ACHN (cell line): ENCODE data around the gene BMP4.

Experiments
- DNase-seq: peaks from one replicate; pipeline ENCODE4 v3.0.0-alpha.2; 2015
- in situ Hi-C: cut with HindIII; loops from 2 replicates; pipeline ENCODE4 v1.10.0; 2017; ENCODE audit warnings: low sequenced_read_pairs, low pct_ligation_motif_present, low pct_unique_long_range_greater_than_20kb

Gene BMP4

DNA sequence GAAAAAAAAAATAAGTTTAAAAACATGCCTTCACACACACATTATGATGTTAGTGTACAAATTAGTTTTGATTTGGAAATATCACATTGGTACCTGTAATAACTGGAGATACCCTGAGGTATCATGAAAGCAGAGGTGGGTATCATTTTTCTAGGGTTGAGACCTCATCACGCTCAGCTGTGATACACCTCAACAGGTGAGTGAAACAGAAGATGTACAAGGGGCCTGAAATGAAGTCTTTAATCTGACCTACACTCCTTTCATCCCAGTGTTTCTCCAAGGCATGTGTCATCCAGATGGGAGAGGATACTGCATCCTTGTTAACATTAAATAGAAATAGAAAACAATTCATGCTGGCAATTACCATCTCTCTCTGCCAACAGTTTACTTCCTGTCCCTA is 7.4 kb downstream of the BMP4 start:
- no peak for DNase-seq
- in situ Hi-C loops = no loop called here

DNA sequence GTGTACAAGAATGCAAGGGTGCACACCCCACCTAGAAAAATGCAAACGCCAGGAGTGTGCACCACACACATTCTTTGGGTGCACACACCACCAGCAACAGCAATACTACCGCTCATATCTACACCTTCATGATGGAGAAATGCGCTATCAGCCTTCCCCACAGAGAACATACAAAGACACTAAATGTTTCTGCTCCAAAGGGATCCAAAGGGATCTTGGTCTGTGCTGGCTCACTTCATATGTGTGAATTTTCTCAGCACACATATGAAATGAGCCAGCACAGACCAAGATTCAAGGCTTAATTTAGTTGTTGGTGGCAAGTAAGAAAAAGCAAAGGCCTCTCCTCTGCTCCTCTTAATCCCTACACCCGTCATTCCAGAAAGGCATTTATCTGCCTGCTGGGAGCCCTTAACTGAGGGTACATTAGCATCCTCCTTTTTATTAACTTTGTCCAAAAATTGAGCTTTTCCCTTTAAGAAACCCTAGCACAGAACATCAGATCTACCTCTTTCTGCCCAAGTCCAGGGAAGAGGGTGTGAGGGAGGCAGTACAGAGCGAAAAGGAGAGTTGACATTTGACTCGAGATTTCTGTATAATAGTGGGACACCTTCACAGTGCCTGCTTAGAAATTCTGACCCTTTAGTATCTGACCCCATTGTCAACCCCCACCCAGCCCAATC is 8.3 kb downstream of the BMP4 start:
- in situ Hi-C loops = no loop called here

DNA sequence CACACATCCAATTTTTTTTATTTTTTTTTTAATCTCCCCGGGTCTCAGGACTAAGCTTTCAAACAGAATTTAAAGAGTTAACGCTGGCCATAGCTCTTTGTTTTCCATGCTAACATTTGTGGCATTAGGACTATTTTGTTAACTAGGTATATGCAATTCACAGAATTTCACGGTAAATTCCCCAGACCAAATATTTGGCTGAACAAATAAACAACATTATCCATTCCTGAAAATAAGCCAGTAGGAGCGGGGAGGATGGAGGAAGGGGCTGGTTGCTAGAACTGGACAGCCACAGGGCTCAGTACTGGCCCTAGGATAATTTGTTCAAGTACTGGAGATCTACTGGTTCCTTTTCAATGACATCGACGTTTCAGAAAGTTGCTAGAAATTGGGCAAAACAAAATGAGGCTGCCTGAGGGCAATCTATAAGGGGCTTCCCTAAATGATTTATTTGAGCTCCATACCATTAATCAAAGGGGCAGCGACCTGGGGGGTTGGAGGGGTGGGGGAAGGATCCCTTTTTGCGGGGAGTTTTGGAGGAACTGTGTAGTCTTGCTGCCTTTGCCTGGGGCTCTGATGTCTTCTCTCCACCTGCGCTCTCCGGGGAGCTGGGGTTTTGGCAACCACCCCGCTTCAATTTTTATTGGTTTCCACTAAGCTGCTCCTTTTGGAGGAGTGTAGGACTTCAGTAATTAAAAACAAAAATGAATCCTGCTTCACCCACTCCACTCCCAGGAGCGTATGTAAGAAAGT is 9.0 kb downstream of the BMP4 start:
- in situ Hi-C loops = no loop called here
- DNase-seq = no peak

More for the DNA sequence above, 8.3 kb downstream of the BMP4 start:
- no peak for DNase-seq

DNA sequence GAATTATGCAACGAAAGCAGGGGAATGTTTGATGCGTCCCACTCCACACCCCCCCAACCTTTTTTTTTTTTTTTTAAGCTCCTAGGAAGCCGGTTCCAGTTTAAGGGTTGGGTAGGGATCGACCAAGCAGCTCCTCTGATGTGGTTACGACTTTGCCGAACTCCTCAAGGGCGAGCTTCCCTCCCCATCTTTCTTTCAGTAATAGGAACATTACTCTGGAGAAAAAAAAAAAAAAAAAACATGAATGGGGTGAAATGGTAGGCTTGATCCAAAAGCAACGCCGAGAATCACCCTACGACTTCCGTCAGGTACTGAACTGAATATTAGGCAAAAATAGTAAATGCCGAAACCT is 9.6 kb downstream of the BMP4 start:
- in situ Hi-C loops = no loop called here
- no peak for DNase-seq

DNA sequence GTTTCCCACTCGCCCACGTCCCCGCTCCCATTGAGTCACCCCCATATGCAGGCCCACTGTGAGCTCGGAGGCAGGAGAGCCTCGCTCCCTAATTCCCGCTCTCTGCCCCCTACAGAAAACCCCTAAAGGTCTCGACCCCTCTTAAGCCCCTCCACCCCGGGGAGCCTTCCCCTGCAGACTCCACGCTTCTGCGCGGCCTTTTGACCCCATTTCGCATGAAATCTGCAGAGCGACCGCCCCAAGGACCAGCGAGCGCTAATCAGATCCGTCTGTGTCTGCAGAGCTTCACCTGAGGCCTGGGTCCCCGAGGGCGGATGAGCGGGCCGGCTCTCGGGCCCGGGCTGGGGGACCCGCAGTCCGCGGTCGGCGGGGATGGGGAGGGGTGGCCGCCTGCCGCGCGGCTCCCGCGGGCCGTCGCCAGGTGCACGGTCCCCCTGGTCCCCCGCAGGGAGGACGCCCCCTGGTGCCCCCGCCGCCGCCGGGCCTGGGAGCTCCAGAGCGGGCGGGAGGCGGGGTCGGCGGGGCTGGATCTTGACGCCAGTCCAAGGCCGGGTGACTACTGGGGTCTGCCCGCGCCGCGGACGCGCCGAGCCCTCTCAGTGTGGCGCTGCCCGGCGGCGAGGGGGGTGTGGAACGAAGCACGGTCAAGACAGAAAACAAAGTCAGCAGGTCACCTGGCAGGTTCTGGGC is 10.1 kb downstream of the BMP4 start:
- in situ Hi-C loops = no loop called here
- no peak for DNase-seq

DNA sequence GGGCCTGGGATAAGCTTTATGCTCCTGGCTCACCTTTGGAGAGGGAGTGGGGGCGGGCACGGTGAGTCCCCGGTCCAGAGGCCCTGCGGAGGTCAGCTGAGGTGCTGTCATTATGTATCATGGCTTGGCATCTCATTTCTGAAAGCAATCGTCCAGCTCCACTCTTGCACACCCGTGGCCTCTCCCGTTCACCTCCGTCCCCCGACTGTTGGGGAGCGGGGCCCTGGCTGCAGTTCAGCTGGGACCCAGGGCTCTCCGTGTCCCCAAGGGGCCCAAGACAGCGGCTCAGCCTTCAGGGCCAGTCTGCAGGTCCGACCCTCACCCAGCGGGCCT is 10.6 kb downstream of the BMP4 start:
- DNase-seq = no peak
- in situ Hi-C loops = no loop called here

DNA sequence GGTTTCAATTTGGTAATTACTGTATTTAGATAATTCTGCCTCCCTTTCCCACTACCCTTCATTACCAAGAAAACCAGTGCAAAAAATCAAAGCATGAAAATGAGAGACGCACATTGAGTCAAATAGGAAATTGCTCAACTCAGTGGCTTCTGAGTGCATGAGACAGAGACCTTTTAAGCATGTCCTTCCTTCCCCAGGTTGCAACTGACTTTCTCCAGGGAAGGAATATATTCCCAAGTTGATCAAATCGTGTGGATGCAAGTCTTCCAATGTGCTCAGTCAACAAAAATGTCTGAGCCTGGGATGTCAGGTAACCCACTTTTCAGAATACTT is 12.9 kb downstream of the BMP4 start:
- DNase-seq = no peak
- in situ Hi-C loops = no loop called here

DNA sequence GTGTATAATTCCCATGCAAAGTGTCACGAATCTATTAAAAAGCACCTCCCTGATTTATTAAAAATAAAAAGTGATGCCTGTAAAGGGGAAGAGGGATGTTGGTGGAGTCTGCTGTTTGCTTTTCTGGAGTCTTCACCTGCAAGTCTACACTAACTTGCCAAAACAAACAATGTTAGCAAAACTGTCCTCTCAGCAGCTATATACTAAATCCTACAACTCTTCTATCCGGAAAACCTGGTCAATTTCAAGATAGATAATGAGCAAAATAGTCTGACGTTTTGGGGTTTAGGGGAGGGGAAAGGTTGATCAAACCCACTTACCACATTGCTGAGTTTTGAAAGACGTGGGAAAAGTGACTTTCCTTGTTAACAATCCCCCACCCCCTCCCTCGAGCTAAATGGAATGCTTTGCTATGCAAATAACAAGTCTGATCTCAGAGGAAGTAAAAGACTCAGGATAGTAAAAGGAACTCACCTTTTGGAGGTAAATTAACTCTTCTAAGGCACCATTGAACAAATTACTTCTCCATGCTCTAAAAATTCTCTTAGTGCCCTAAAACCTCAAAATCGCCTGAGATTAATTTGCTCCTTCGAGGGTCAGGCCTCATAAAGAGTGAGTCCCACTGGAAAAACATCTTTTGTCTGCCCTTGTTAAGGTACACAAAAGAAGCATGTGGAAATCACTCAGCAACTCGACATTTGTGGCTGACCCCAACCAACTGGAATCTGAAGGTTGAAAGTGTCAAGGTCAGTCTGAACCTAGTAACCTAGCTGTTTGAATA is 13.5 kb downstream of the BMP4 start:
- no peak for DNase-seq
- in situ Hi-C loops = no loop called here

DNA sequence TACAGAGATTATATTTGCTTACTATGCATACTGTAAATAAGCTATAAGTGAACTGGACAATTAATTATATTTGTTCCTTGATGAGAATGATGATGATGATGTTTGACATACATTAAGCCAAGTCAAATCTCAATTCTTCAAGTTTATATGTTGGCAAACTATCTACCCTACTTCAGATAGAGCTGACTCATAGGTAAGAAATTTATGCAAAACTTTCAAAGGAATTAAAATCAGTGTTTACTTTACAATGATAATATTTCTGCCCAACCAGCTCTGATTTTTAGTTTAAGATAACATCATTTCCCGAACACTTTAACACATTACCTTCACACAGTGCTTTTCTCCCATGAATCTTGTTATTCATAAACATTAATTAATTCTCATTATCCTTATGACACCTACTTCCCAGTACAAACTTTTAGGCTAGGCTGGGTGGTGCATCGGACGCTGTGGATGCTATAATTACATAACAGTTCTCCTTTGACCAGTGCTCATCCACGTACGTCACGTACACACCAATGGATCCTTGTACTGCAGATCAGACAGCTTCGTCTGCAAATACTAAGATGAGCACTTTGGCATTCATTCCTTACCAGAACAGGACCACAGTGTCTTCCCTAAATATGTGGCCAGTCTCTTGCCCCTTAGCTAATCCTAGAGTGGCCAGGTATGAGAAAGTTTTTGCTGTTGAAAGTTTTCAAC is 18.3 kb downstream of the BMP4 start:
- DNase-seq = no peak

DNA sequence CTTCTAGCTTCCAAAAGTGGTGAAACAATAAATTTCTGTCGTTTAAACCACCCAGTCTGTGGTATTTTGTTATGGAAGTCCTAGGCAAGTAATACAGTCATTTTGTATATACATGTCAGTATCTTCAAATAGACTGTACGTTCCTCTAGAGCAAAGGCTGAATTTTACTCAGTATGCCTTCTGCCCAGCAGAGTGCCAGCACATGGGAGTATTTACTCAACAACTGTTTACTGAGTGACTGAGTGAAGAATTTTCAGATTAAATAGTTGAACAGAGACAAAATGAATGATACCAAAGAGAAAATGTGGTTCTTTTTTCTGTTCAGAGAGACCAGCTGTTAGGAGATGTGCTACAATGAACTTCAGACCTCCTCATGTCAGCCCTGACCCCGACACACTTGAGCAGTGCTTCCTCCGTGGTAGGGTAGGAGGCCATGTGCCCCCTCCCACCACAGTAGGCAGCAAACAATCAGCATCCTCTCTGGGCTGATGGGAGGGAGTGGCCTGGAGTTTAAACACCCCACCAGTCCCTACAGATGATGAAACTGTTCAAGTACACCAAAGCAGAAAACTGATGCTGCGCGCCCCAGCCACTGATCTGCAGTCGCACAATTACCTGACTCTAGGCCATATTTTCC is 21.7 kb downstream of the BMP4 start:
- in situ Hi-C loops = no loop called here

More for the DNA sequence above, 18.3 kb downstream of the BMP4 start:
- in situ Hi-C loops = no loop called here

DNA sequence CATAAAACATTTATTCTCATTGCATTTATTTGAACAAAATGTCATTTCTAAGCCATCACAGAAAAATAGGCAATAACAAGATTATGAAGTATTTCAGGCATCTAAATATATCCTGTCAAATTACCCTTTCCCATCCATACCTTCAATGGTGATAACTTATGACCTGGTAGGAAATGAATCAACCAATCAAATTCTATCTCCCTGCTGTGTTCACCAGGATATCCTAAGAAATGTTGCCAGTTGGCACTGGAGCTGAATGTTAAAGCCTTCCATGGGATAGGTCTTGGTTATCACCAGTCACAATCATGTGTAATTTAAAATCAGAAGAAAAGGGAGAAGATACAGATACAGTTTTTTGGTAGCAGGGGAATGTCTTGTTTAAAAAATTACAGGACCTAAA is 23.7 kb downstream of the BMP4 start:
- in situ Hi-C loops = no loop called here

More for the DNA sequence above, 21.7 kb downstream of the BMP4 start:
- no peak for DNase-seq

DNA sequence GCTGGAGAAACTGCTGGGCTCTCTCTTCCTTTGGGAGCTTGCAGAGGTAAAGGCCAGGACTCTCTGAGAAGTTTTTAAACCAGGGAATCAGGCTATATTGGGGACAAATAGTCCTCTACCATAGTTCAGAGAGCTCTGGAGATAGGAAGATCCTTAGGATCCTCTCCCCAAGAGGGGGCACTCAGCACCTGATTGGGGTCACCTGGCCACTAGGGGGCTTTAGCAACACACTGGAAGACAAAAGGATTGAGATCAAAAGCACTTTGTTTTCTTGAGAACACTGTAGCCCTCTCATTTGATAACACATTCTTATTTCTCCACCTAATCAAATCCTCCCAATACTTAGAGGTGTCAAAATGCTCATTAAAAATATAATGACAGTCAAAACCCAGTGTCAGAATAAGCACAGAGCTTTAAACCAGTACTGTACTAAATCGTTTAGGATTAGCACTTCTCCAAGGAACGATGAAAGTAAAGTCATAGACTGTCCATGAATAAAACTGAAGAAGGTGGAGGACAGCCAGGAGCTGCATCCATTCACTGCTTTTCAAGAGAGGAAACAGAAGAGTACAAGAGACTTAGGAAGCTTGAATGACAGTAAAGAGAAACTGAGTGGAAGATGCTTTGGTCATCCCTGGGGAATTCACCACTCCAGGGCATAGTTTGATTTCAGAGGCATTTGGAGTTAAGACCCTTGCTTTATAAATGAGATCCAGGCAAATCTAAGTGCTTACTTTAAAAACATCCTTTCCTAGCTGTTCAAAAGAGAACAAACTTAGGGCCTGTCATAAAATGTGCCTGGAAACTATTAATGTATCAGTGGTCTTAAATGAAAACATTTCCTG is 26.5 kb downstream of the BMP4 start:
- DNase-seq = peak; percentile 16
- in situ Hi-C loops = no loop called here

More for the DNA sequence above, 23.7 kb downstream of the BMP4 start:
- no peak for DNase-seq

DNA sequence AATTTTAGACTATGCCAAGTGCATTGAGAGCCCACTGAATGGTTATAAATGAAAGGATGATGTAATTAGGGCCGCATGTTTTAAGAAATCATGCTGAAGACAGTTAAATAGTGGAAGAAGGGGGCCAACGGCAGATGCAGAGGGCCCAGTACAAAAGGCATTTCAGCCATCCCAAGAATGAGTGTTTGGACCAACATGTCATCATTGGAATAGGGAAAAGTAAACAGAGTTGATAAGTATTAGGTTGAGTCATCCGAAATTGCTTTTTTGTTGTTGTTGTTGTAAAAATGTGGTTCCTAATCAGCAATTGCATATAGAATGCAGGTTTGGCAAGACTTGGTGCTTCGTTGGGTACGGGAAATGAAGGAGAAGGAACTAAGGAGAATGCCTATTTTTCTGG is 29.5 kb downstream of the BMP4 start:
- in situ Hi-C loops = no loop called here
- no peak for DNase-seq

DNA sequence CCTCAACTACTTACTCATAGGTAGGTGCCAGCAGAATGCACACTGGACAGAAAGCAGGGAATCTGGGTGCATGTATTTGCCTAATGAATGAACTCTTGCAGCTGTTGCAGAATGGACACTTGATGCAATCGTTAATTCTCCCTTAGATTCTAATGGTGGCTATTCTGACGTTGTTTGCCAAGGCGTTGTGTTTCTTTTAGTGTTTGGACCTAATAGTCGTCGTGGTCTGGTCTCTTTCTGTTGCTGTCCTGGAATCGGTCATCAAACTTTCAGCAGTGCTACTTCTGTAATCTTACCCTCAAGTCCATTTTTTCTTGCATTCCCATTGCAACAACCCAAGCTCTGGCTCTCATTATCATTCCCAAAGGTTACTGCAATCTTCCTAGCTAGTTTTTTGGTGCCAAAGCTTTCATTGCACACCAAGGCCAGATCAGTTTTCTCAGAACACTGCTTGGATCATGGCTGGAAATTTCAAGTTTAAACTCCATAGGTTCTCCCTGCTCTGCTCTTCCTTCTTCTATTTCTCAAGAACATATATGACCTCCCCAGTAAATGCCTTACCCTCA is 31.3 kb downstream of the BMP4 start:
- no peak for DNase-seq
- in situ Hi-C loops = no loop called here

DNA sequence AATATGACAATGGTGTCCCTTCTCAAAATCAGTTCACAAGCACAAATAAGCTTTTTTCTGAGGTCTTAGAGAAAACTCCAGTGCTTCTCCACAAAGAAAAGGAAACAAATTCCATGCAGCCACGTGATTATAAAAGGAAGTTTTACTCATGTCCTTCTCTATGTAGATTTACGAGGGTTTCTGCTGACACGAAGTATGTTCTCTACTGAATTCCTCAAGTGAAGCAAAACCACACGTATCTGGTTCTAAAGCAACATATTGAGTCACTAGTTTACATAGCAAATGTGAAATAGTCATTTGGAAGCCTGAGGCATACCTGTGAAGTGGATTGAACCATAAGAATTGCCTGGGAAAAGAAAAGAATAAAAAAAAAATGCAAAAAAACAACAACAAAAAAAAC is 31.9 kb downstream of the BMP4 start:
- in situ Hi-C loops = no loop called here
- DNase-seq = peak; percentile 18

DNA sequence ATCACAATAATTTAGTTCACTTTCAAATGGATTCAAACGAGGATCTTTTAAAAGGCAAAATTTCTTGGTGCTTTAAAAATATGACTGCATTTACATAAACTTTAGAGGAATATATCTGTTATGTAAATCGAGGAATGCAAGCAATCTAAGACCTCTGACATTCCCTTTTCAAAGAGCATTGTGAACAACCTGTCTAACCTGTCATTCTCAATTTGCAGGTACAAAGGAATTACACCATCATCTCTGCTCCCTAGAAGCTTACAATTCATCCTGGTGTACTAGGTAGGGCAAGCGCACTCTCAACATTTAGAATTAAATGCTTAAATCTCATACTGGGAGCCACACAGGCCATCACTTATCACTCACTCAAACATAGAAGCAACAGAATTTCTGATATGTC is 35.6 kb downstream of the BMP4 start:
- in situ Hi-C loops = no loop called here
- DNase-seq = no peak

DNA sequence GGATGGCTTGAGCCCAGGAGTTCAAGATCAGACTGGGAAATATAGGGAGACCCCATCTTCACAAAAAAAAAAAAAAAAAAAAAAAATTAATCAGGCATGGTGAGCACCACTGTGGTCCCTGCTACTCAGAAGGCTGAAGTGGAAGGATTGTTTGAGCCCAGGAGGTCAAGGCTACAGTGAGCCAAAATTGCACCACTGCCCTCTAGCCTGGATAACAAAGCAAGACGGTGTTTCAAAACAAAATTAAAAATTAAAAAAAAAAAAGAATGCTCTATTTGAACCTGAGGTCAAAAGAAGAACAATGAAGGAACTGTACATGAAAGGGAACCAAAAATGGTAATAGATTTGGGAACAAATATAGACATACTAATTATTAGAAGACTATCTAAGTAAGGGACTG is 40.4 kb downstream of the BMP4 start:
- in situ Hi-C loops = no loop called here
- DNase-seq = no peak
